GM18502 (cell line): ENCODE results near the gene CFAP107.
"Not testable (repeated sequence)": the region's sequence is repeated elsewhere in the genome, so short reads cannot be mapped to it uniquely, and the experiment has no call there.

Source experiments
- ATAC-seq: cut with Tn5 transposase; IDR thresholded peaks from one replicate; pipeline ENCODE4 v1.9.1; 2021; ENCODE audit warnings: mild to moderate bottlenecking; ENCODE audit not compliant: unreplicated experiment, poor library complexity

The CFAP107 gene, protein sequence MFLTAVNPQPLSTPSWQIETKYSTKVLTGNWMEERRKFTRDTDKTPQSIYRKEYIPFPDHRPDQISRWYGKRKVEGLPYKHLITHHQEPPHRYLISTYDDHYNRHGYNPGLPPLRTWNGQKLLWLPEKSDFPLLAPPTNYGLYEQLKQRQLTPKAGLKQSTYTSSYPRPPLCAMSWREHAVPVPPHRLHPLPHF

DNA sequence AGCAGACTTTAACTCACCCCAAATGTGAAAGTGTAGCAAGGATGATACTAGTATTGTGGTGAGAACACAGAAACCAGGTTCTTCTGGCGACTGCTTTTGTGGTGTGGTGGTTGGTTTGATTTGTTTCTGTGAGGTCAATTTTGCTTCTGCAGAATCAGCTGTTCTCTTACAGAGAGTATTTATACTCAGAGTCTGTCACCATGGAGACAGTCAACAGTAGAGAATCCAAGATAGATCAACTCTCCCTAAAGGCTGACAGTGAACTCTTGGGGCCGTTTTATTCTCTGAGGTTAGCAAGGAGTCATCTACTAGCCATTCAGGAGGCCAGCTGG lies at the start of gene CFAP107:
TSS of gene CFAP107 (plus strand) at position 209 of the 332 bp plus-strand sequence. CDS start 231 bp downstream, outside the sequence.
- ATAC-seq = no peak

DNA sequence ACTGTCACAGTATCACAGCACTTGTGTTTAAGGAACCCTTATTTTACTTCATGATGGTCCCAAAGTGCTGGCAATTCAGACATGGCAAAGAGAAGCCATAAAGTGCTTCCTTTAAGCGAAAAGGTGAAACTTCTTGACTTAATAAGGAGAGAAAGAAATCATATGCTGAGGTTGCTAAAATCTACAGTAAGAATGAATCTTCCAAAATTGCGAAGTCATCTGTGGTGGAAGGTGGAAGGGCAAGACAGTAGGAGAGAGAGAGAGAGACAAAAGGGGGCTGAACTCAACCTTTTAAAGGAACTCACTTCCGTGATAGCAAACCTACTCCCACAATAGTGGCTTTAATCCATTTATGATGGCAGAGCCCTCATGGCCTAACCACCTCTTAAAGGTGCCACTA lies 49.3 kb upstream of the CFAP107 start:
- ATAC-seq = no peak

GRCh38 chr1:12697397-12697796 lies 48.6 kb upstream of the CFAP107 start:
- no peak for ATAC-seq

- no peak for ATAC-seq
Observed at GRCh38 chr1:12703821-12704451, 42.1 kb upstream of the CFAP107 start.

- ATAC-seq = no peak
Observed at GRCh38 chr1:12706061-12706460, 39.9 kb upstream of the CFAP107 start.

- no peak for ATAC-seq
Observed at GRCh38 chr1:12708396-12709090, 37.5 kb upstream of the CFAP107 start.

DNA sequence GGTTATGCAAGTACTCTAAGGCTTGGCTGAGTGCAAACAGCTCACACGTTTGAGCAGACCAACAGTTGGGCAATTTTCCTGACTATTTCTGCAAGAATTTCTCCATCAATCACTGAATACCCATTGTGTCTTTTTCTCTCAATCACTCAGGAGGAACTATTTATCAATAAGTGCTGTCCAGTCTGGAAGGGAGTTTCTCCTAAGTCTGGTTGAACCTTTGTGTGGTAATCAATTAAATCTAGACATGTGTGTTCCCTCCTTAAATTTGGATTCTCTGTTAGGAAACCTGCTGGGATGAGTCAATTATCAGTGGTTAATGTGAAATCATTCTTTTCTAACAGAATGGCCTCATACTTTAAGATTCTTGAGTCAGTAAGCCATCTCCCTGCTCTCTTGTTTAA lies 36.9 kb upstream of the CFAP107 start:
- ATAC-seq = no peak

DNA sequence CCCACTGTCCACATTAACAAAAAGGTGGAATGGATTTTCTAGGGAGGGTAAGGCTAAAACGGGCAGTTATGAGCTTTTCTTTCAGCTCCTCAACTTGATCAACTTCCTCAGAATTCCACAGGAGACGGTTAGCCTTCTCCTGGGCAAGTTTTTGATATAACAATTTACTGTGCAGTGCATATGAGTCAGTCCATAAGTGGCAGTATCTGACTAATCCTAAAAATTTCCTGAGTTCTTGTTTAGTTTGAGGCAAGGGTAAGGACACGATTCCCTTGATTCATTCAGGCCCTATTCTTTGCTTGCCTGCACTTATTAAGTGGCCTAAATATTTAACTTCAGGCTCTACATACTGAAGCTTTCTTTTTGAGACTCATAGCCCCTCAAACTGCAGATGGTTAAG lies 36.3 kb upstream of the CFAP107 start:
- ATAC-seq = no peak

- ATAC-seq = no peak
Observed at GRCh38 chr1:12711536-12711935, 34.5 kb upstream of the CFAP107 start.

GRCh38 chr1:12712076-12712475 lies 33.9 kb upstream of the CFAP107 start:
- no peak for ATAC-seq

- ATAC-seq = no peak
Observed at GRCh38 chr1:12712929-12713328, 33.1 kb upstream of the CFAP107 start.

DNA sequence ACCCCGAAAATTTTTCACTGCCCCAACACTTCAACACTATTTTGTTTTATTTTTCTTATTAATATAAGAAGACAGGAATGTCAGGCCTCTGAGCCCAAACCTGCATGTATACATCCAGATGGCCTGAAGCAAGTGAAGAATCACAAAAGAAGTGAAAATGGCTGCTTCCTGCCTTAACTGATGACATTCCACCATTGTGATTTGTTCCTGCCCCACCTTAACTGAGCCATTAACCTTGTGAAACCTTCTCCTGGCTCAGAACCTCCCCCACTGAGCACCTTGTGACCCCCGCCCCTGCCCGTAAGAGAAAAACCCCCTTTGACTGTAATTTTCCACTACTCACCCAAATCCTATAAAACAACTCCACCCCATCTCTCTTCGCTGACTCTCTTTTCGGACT lies 32.3 kb upstream of the CFAP107 start:
- ATAC-seq = not testable (repeated sequence)

DNA sequence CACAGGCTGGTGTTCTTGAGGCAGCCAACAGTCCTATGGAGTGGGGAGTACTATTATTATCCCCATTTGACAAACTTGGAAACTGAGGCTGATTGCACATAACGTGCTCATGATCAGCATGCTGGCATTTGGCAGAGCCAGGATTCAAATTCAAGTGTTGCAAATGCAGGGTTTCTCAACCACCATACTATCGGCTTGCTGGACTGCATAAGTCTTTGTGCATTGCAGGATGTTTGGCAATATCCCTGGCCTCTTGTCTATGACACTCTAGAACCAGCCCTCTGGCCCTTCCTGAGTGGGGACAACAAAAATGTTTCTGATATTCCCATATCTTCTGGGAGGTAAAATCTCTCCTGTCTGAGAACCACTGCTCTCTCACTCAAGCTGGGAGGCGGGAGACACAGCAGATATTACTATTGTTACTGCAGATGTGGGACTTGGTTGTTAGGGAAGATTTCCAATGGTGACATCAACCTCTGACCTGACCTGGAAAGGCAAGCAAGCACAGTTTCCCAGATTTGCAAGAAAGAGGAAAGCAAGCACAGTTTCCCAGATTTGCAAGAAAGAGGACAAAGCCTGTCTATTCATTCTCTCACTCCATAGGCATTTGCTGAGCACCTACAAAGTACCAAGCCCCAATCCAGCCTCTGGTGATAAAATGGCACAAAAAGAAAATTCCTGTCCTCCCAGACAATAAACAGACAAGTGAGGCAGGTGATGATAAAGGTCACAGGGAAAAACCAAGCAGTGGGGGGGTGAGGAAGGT lies 31.1 kb upstream of the CFAP107 start:
- no peak for ATAC-seq

- no peak for ATAC-seq
Observed at GRCh38 chr1:12715896-12716437, 30.0 kb upstream of the CFAP107 start, which contains the start of gene AADACL3. TSS of gene AADACL3 (plus strand) at chr1:12716110. CDS start at chr1:12716177, 67 bp downstream.

GRCh38 chr1:12717301-12717838 lies 28.6 kb upstream of the CFAP107 start:
- no peak for ATAC-seq

DNA sequence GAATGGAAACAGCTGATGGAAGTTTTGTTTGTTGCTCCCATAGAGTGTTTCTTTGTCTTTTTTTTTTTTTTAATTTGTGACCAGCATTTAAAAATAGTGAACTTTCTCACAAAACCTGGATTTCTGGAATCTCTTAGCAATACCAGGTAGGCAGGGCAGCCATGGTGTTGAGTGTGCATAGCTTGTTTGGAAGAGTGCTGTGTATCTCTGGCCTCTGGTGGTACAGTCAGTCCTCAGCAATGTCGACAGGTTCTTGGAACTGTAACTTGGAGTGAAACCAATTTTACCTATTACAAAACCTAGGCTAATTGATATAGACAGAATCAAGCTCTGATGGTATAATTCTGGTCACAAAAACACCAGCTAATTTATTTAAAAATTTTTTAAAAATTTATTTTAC lies 23.4 kb upstream of the CFAP107 start:
- ATAC-seq = no peak

DNA sequence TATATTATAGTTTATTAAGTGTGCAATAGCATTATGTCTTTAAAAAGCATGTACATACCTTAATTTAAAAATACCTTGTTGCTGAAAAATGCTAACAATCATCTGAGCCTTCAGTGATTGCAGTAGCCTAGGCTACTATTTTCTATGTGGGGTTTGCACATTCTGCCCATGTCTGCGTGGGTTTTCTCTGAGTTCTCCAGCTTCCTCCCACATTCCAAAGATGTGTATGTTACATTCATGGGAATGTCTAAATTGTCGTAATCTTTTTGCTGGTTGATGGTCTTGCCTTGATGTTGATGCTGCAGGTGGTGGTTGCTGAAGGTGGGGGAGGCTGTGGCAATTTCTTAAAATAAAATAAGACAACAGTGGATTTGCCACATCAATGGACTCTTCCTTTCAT lies 17.6 kb upstream of the CFAP107 start:
- no peak for ATAC-seq

DNA sequence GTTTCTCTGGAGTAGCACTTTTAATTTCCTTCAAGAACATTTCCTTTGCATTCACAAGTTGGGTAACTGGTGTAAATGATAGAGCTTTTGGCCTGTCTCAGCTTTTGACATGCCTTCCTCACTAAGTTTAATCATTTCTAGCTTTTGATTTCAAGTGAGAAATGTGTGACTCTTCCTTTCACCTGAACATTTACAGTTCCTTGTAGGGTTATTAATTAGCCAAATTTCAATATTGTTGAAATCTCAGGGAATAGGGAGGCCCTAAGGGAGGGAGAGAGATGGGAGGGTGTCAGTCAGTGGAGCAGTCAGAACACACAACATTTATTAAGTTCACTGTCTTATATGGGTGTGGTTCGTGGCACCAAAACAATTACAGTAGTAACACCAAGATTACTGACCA lies 15.8 kb upstream of the CFAP107 start:
- no peak for ATAC-seq

- not testable (repeated sequence) for ATAC-seq
Observed at GRCh38 chr1:12731084-12731483, 14.9 kb upstream of the CFAP107 start.

DNA sequence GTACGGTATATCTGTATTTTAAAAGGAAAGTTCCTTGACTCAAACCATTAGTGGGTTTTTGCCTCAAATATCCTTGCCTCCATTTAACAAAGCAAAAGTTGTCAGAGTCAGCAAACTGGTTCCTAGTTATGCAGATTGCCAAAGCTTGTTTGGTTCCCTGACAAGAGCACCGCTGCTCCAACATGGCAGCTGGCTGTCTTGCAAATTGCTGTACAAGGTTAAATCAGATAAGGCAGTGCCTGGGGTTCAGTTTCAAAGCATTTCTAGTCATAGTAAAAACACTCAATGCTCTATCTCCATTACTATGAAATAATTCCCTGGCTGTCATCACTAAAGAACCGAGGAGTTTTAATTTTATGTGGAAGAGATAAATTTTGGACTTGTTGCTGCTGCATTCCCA lies 11.3 kb upstream of the CFAP107 start:
- no peak for ATAC-seq
